ENCODE data around the gene MOB3B.

The MOB3B gene

GRCh38 chr9:27373851-27374250 lies 155.8 kb downstream of the MOB3B start:
- H3K4me3 ChIP-seq (ENCODE audit: low read depth, low read length), result no peak overlapping the region
- TF ChIP-seq CTCF (IDR thresholded peaks at IDR 0.05; ENCODE audit: insufficient read depth, low read depth, low read length, missing control alignments), result no peak
- DNase-seq (ENCODE audit: low read depth), result no peak

DNA sequence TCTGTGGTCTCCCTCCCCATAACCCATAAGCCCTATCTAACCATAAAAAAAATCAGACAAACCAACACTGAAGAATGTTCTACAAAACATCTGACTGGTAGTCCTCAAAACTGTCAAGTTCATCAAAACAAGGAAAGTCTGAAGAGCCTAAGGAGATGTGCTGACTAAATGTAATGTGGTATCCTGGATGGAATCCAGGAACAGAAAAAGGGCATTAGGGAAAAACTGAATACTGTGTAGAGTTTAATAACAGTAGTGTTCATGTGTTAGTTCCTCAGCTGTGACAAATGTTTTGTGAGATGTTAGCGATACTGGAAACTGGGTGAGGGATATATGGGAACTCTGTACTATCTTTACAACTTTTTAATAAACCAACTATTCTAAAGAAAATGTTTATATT lies 157.0 kb downstream of the MOB3B start:
- no peak for DNase-seq (ENCODE audit: low read depth)
- no peak for TF ChIP-seq CTCF (IDR thresholded peaks at IDR 0.05; ENCODE audit: insufficient read depth, low read depth, low read length, missing control alignments)
- H3K4me3 ChIP-seq (ENCODE audit: low read depth, low read length), result no peak overlapping the region

- no peak for DNase-seq (ENCODE audit: low read depth)
Observed at GRCh38 chr9:27371382-27371781, 158.2 kb downstream of the MOB3B start.

GRCh38 chr9:27369591-27369990 lies 160.0 kb downstream of the MOB3B start:
- TF ChIP-seq CTCF (IDR thresholded peaks at IDR 0.05; ENCODE audit: insufficient read depth, low read depth, low read length, missing control alignments), result no peak
- no peak overlapping the region for H3K4me3 ChIP-seq (ENCODE audit: low read depth, low read length)
- DNase-seq (ENCODE audit: low read depth), result no peak

More at GRCh38 chr9:27371382-27371781, 158.2 kb downstream of the MOB3B start:
- TF ChIP-seq CTCF (IDR thresholded peaks at IDR 0.05; ENCODE audit: insufficient read depth, low read depth, low read length, missing control alignments), result no peak
- no peak overlapping the region for H3K4me3 ChIP-seq (ENCODE audit: low read depth, low read length)

- H3K4me3 ChIP-seq (ENCODE audit: low read depth, low read length), result no peak overlapping the region
- DNase-seq (ENCODE audit: low read depth), result no peak
- no peak for TF ChIP-seq CTCF (IDR thresholded peaks at IDR 0.05; ENCODE audit: insufficient read depth, low read depth, low read length, missing control alignments)
Observed at GRCh38 chr9:27368316-27368985, 161.2 kb downstream of the MOB3B start.

- no peak for TF ChIP-seq CTCF (IDR thresholded peaks at IDR 0.05; ENCODE audit: insufficient read depth, low read depth, low read length, missing control alignments)
- H3K4me3 ChIP-seq (ENCODE audit: low read depth, low read length), result no peak overlapping the region
Observed at GRCh38 chr9:27367921-27368315, 161.7 kb downstream of the MOB3B start.

More at GRCh38 chr9:27367921-27368315, 161.7 kb downstream of the MOB3B start:
- no peak for DNase-seq (ENCODE audit: low read depth)
